GM12873 (cell line): Measurements from ENCODE around the gene TRAF1.

Experiments
- CTCF ChIP-seq: IDR thresholded peaks from 2 replicates; pipeline ENCODE4 v1.5.1; 2012; ENCODE audit warnings: low read depth, mild to moderate bottlenecking, moderate library complexity, low read length, control low read depth; ENCODE audit not compliant: insufficient read depth; ENCODE audit errors: missing control alignments

TRAF1 gene

GRCh38 chr9:120927269-120928014, 846 bp upstream of the TRAF1 start:
- no peak for TF ChIP-seq CTCF

- no peak for TF ChIP-seq CTCF
Measured at GRCh38 chr9:120925535-120926396, 830 bp downstream of the TRAF1 start.

GRCh38 chr9:120924698-120925534, 1.7 kb downstream of the TRAF1 start:
- TF ChIP-seq CTCF, result no peak

GRCh38 chr9:120923620-120924328, 2.8 kb downstream of the TRAF1 start:
- no peak for TF ChIP-seq CTCF

- TF ChIP-seq CTCF, result no peak
Measured at GRCh38 chr9:120922404-120923195, 4.0 kb downstream of the TRAF1 start.

GRCh38 chr9:120921661-120922181, 4.9 kb downstream of the TRAF1 start:
- TF ChIP-seq CTCF, result no peak
